ENCODE measurements around the gene HSPA6. TPM values are rescaled to one million over a fixed set of nuclear protein-coding genes. Genes with fewer than 3 reads are reported as not detected.
"Not testable (repeated sequence)": the region's sequence is repeated elsewhere in the genome, so short reads cannot be mapped to it uniquely, and the experiment has no call there.

HSPA6 gene
- total RNA-seq, 1 experiment from 2014 or later, result 1.1 TPM

- DNase-seq (ENCODE audit: low spot score); in situ Hi-C loops (cut with HindIII; ENCODE audit: low sequenced_read_pairs): not testable (repeated sequence)
Observed at GRCh38 chr1:161554340-161554739, 30.0 kb downstream of the HSPA6 start.

- DNase-seq (ENCODE audit: low spot score); in situ Hi-C loops (cut with HindIII; ENCODE audit: low sequenced_read_pairs): not testable (repeated sequence)
Observed at GRCh38 chr1:161554815-161555417, 30.6 kb downstream of the HSPA6 start.

- in situ Hi-C loops (cut with HindIII; ENCODE audit: low sequenced_read_pairs); DNase-seq (ENCODE audit: low spot score): not testable (repeated sequence)
Observed at GRCh38 chr1:161556143-161556542, 31.8 kb downstream of the HSPA6 start.

- in situ Hi-C loops (cut with HindIII; ENCODE audit: low sequenced_read_pairs); DNase-seq (ENCODE audit: low spot score): not testable (repeated sequence)
Observed at GRCh38 chr1:161556990-161557389, 32.6 kb downstream of the HSPA6 start.

GRCh38 chr1:161557506-161558450 lies 33.4 kb downstream of the HSPA6 start:
- in situ Hi-C loops (cut with HindIII; ENCODE audit: low sequenced_read_pairs); DNase-seq (ENCODE audit: low spot score): not testable (repeated sequence)

GRCh38 chr1:161560960-161561715 lies 36.8 kb downstream of the HSPA6 start:
- in situ Hi-C loops (cut with HindIII; ENCODE audit: low sequenced_read_pairs); DNase-seq (ENCODE audit: low spot score): not testable (repeated sequence)

GRCh38 chr1:161562441-161562840 lies 38.1 kb downstream of the HSPA6 start:
- in situ Hi-C loops (cut with HindIII; ENCODE audit: low sequenced_read_pairs); DNase-seq (ENCODE audit: low spot score): not testable (repeated sequence)

GRCh38 chr1:161563522-161563921 lies 39.2 kb downstream of the HSPA6 start:
- DNase-seq (ENCODE audit: low spot score); in situ Hi-C loops (cut with HindIII; ENCODE audit: low sequenced_read_pairs): not testable (repeated sequence)

- in situ Hi-C loops (cut with HindIII; ENCODE audit: low sequenced_read_pairs); DNase-seq (ENCODE audit: low spot score): not testable (repeated sequence)
Observed at GRCh38 chr1:161566602-161566960, 42.2 kb downstream of the HSPA6 start.

- in situ Hi-C loops (cut with HindIII; ENCODE audit: low sequenced_read_pairs); DNase-seq (ENCODE audit: low spot score): not testable (repeated sequence)
Observed at GRCh38 chr1:161571703-161572102, 47.4 kb downstream of the HSPA6 start.

Other genes with a start within 250 kb of the HSPA6 start
- 0.68 TPM in 1 of 2 replicates, not detected in the other for gene MPZ, start 214.6 kb upstream of the HSPA6 start, total RNA-seq (2014; rRNA removed; shearing (Covaris generic))
- gene SDHC, start 210.2 kb upstream of the HSPA6 start, total RNA-seq (2014; rRNA removed; shearing (Covaris generic)), result 342 and 386 TPM in 2 replicates
- gene CFAP126, start 156.7 kb upstream of the HSPA6 start, total RNA-seq (2014; rRNA removed; shearing (Covaris generic)), result not detected in 2 replicates
- 0.07 TPM in 1 of 2 replicates, not detected in the other for gene FCGR2A, start 19.1 kb upstream of the HSPA6 start, total RNA-seq (2014; rRNA removed; shearing (Covaris generic))
- not detected in 2 replicates for gene FCGR3A, start 25.3 kb downstream of the HSPA6 start, total RNA-seq (2014; rRNA removed; shearing (Covaris generic))
- gene FCGR3B, start 106.6 kb downstream of the HSPA6 start, total RNA-seq (2014; rRNA removed; shearing (Covaris generic)), result not detected in 2 replicates
- not detected in 2 replicates for gene FCGR2B, start 138.6 kb downstream of the HSPA6 start, total RNA-seq (2014; rRNA removed; shearing (Covaris generic))
- not detected in 2 replicates for gene FCRLA, start 182.7 kb downstream of the HSPA6 start, total RNA-seq (2014; rRNA removed; shearing (Covaris generic))
- 1.5 and 2.7 TPM in 2 replicates for gene FCRLB, start 197.0 kb downstream of the HSPA6 start, total RNA-seq (2014; rRNA removed; shearing (Covaris generic))
- 42.4 and 69.1 TPM in 2 replicates for gene DUSP12, start 225.2 kb downstream of the HSPA6 start, total RNA-seq (2014; rRNA removed; shearing (Covaris generic))
- 12.9 and 15.2 TPM in 2 replicates for gene ATF6, start 241.8 kb downstream of the HSPA6 start, total RNA-seq (2014; rRNA removed; shearing (Covaris generic))

Measured in G401 (cell line).